HCT116 (cell line): Measurements from ENCODE around the gene OPCML. TPM values are rescaled to one million over a fixed set of nuclear protein-coding genes. Genes with fewer than 3 reads are reported as not detected.

Source experiments
- ATAC-seq: fragments of 200-7000 bp; cut with Tn5 transposase; 2 replicates; pipeline ENCODE4 v1.9.1; 2020; ENCODE audit warnings: mild to moderate bottlenecking, moderate library complexity
- BruUV-seq: library from RNA; stranded (reverse); fragments of 400-500 nt; replicated peaks from 2 replicates; lab custom pipeline; 2021; lab: Mats Ljungman, UMichigan
- CTCF ChIA-PET: fragments of 300-600 bp; sonication (Branson Sonifier 250); formaldehyde crosslinking; loops from one replicate; lab custom pipeline; 2021; ENCODE audit warnings: antibody characterized with exemption; lab: Charles Lee
- POLR2A ChIA-PET: fragments of 300-600, 350-600 bp; sonication (Branson Sonifier 250); formaldehyde crosslinking; loops from one replicate; lab custom pipeline; 2021; ENCODE audit warnings: antibody characterized with exemption; lab: Charles Lee
- RAD21 ChIA-PET, 2 experiments: fragments of 300-600 bp; sonication (Branson Sonifier 250); formaldehyde crosslinking; loops; one replicate each; lab custom pipeline; 2023; ENCODE audit warnings: low total read pairs in 2 of 2; ENCODE audit not compliant: uncharacterized antibody in 2 of 2, unreplicated experiment in 2 of 2, low non-redundant PET in 1 of 2; lab: Charles Lee
- DNase-seq: peaks from one replicate; pipeline ENCODE4 v3.0.0-alpha.2; 2010; ENCODE audit warnings: low read depth, low spot score
- H2AFZ ChIP-seq: fragments of 200-600 bp; shearing (Covaris generic), sonication (generic); 2 replicates; pipeline ENCODE4 v1.6.1; 2017; ENCODE audit warnings: low read depth, mixed run types, mixed read lengths, antibody characterized with exemption, low read length; ENCODE audit not compliant: poor library complexity, severe bottlenecking
- H3K27ac ChIP-seq: 2 replicates; pipeline ENCODE4 v1.5.1; 2012; ENCODE audit warnings: low read depth, low read length
- H3K27me3 ChIP-seq: fragments of 200-600 bp; sonication (generic); 2 replicates; pipeline ENCODE4 v1.6.1; 2016; ENCODE audit warnings: mixed run types, low read length, mixed read lengths; ENCODE audit not compliant: insufficient read depth
- H3K36me3 ChIP-seq, 2 experiments: fragments of 200-500 bp in 1 of 2; fragments of 200-600 bp in 1 of 2; sonication (Bioruptor generic) in 1 of 2; sonication (generic) in 1 of 2; 2 replicates each; pipeline versions ENCODE4 v1.5.1 to v1.6.1; 2014 to 2016; ENCODE audit warnings: low read length in 2 of 2, inconsistent platforms in 1 of 2, mixed read lengths in 1 of 2, mixed run types in 1 of 2; ENCODE audit not compliant: insufficient read depth in 2 of 2, control insufficient read depth in 1 of 2
- H3K4me1 ChIP-seq, 2 experiments: fragments of 200-600 bp in 1 of 2; sonication (generic) in 1 of 2; 2 replicates each; pipeline versions ENCODE4 v1.5.1 to v1.6.1; 2012 to 2017; ENCODE audit warnings: low read length in 2 of 2, inconsistent platforms in 1 of 2, mild to moderate bottlenecking in 1 of 2, mixed read lengths in 1 of 2, mixed run types in 1 of 2, moderate library complexity in 1 of 2; ENCODE audit not compliant: insufficient read depth in 2 of 2, control insufficient read depth in 1 of 2
- H3K4me2 ChIP-seq: fragments of 200-600 bp; sonication (generic); 2 replicates; pipeline ENCODE4 v1.6.1; 2017; ENCODE audit warnings: mixed run types, low read length, mixed read lengths
- H3K4me3 ChIP-seq, 2 experiments: fragments of 200-600 bp in 1 of 2; sonication (generic) in 1 of 2; replicated peaks in 1 of 2; 2 replicates each; pipeline ENCODE4 v1.5.1; 2011 to 2016; ENCODE audit warnings: low read length in 2 of 2, control low read depth in 1 of 2, low read depth in 1 of 2, mild to moderate bottlenecking in 1 of 2, mixed read lengths in 1 of 2, mixed run types in 1 of 2
- H3K79me2 ChIP-seq: fragments of 200-600 bp; sonication (generic); 2 replicates; pipeline ENCODE4 v1.6.1; 2017; ENCODE audit warnings: mild to moderate bottlenecking, mixed run types, low read length, moderate library complexity, mixed read lengths; ENCODE audit not compliant: insufficient read depth
- H3K9ac ChIP-seq: fragments of 200-600 bp; sonication (generic); 2 replicates; pipeline ENCODE4 v1.6.1; 2016; ENCODE audit warnings: low read length, mixed read lengths
- H3K9me2 ChIP-seq: fragments of 200-600 bp; sonication (generic), shearing (Covaris generic); 2 replicates; pipeline ENCODE4 v1.6.1; 2017; ENCODE audit warnings: mixed run types, mild to moderate bottlenecking, moderate library complexity; ENCODE audit not compliant: insufficient read depth
- H3K9me3 ChIP-seq, 2 experiments: fragments of 200-500 bp in 1 of 2; fragments of 200-600 bp in 1 of 2; sonication (Bioruptor generic) in 1 of 2; sonication (generic) in 1 of 2; 2 replicates each; pipeline ENCODE4 v1.6.1; 2014 to 2017; ENCODE audit warnings: low read length in 2 of 2, mixed read lengths in 2 of 2, inconsistent platforms in 1 of 2, low read depth in 1 of 2, mild to moderate bottlenecking in 1 of 2, mixed run types in 1 of 2, moderate library complexity in 1 of 2; ENCODE audit not compliant: control insufficient read depth in 1 of 2, insufficient read depth in 1 of 2
- H4K20me1 ChIP-seq: fragments of 200-600 bp; sonication (generic), shearing (Covaris generic); 2 replicates; pipeline ENCODE4 v1.6.1; 2017; ENCODE audit warnings: mixed run types, mild to moderate bottlenecking, moderate library complexity; ENCODE audit not compliant: insufficient read depth
- ATF3 ChIP-seq: IDR thresholded peaks from 2 replicates; pipeline ENCODE4 v1.6.1; 2012
- POLR2A ChIP-seq: IDR thresholded peaks from 2 replicates; pipeline ENCODE4 v1.7.0; 2011; ENCODE audit warnings: borderline replicate concordance; ENCODE audit not compliant: insufficient read depth, insufficient read length; ENCODE audit errors: extremely low read depth
- POLR2AphosphoS5 ChIP-seq: IDR thresholded peaks from 2 replicates; pipeline ENCODE4 v1.6.1; 2011; ENCODE audit warnings: mild to moderate bottlenecking, low read depth, low read length, moderate library complexity
- REST ChIP-seq: IDR thresholded peaks from 2 replicates; pipeline ENCODE4 v1.6.1; 2012; ENCODE audit warnings: low read depth
- SIN3A ChIP-seq: IDR thresholded peaks from 2 replicates; pipeline ENCODE4 v1.6.1; 2012; ENCODE audit warnings: low read depth
- SP1 ChIP-seq: IDR thresholded peaks from 2 replicates; pipeline ENCODE4 v1.6.1; 2012; ENCODE audit warnings: low read depth
- SRF ChIP-seq: IDR thresholded peaks from 2 replicates; pipeline ENCODE4 v1.6.1; 2012; ENCODE audit warnings: low read depth
- YY1 ChIP-seq: IDR thresholded peaks from 2 replicates; pipeline ENCODE4 v1.6.1; 2011; ENCODE audit warnings: low read length, low read depth, moderate library complexity, mild to moderate bottlenecking; ENCODE audit not compliant: insufficient replicate concordance; ENCODE audit errors: extremely low read depth
- intact Hi-C: fragments of 100-400 bp; cut with micrococcal nuclease; formaldehyde crosslinking; loops from 2 replicates; pipeline ENCODE4 v1.10.0; 2022
- total RNA-seq: library from RNA; stranded (reverse); gene quantifications from one replicate; pipeline ENCODE4 v1.2.1, GENCODE V29; 2021; ENCODE audit not compliant: unreplicated experiment

OPCML gene
- total RNA-seq, 1 experiment from 2014 or later = not detected

GRCh38 chr11:133425245-133425644, 107.1 kb downstream of the OPCML start (continued):
- TF ChIP-seq POLR2A = no peak

- Histone ChIP-seq H3K4me2 (no peak overlapping the region), H4K20me1 (no peaks in the 10 kb centered on the region), H3K27me3 (no peaks in the 10 kb centered on the region), H3K9ac (no peak overlapping the region), H3K9me2 (no peaks in the 10 kb centered on the region), H3K36me3 (no peaks in the 10 kb centered on the region), H3K9me3 (peaks cover 7 to 14% of the 10 kb centered on the region in 2 experiments; a peak in 2 of 4 replicates), H3K27ac (no peak overlapping the region), H2AFZ (no peak overlapping the region), H3K4me1 (no peaks in the 10 kb centered on the region), H3K79me2 (no peaks in the 10 kb centered on the region), H3K4me3 (no peak overlapping the region)
- no peak for TF ChIP-seq YY1
- no peak for TF ChIP-seq SP1
- no peak for TF ChIP-seq SIN3A
- TF ChIP-seq SRF = no peak
- BruUV-seq = no TSS peak
- DNase-seq (no peak), ATAC-seq (no peak)
- ChIA-PET RAD21 (no interaction called here), POLR2A (no interaction called here), CTCF (no interaction called here)
- intact Hi-C loops = no loop called here
Measured at GRCh38 chr11:133418218-133418617, 114.1 kb downstream of the OPCML start.

- no peaks in the 10 kb centered on the region for H3K9me2 ChIP-seq
- no peak overlapping the region for H3K9ac ChIP-seq
- no peaks in the 10 kb centered on the region for H4K20me1 ChIP-seq
- no TSS peak for BruUV-seq
- ChIA-PET POLR2A (no interaction called here), RAD21 (no interaction called here), CTCF (no interaction called here)
- H3K4me3 ChIP-seq = no peak overlapping the region
- ATAC-seq = no peak
- no peaks in the 10 kb centered on the region for H3K79me2 ChIP-seq
- no peak overlapping the region for H3K4me2 ChIP-seq
- no peak for DNase-seq
- H3K4me1 ChIP-seq = no peaks in the 10 kb centered on the region
- peaks cover 7 to 33% of the 10 kb centered on the region in 2 experiments; a peak in 2 of 4 replicates for H3K9me3 ChIP-seq
- H3K27ac ChIP-seq = no peak overlapping the region
- no peak overlapping the region for H2AFZ ChIP-seq
- TF ChIP-seq REST (no peak), ATF3 (no peak), POLR2AphosphoS5 (no peak)
- no peaks in the 10 kb centered on the region for H3K27me3 ChIP-seq
- no peaks in the 10 kb centered on the region for H3K36me3 ChIP-seq
- intact Hi-C loops = no loop called here
Measured at GRCh38 chr11:133414506-133414905, 117.8 kb downstream of the OPCML start.
